GM19463 (cell line): Measurements from ENCODE around the gene RLN3.

Experiments used
- ATAC-seq: cut with Tn5 transposase; IDR thresholded peaks from one replicate; pipeline ENCODE4 v1.9.1; 2021; ENCODE audit warnings: mild to moderate bottlenecking, moderate library complexity; ENCODE audit not compliant: unreplicated experiment

The RLN3 gene

GRCh38 chr19:14027856-14028450, at the start of gene RLN3:
TSS of gene RLN3 (plus strand) at chr19:14028148. CDS start at chr19:14028205, 57 bp downstream.
- no peak for ATAC-seq

GRCh38 chr19:13978351-13979243, 49.4 kb upstream of the RLN3 start:
- ATAC-seq = no peak

GRCh38 chr19:13979244-13979615, 48.7 kb upstream of the RLN3 start:
- no peak for ATAC-seq

- ATAC-seq = no peak
Observed at GRCh38 chr19:13979686-13980085, 48.3 kb upstream of the RLN3 start.

GRCh38 chr19:13980340-13980739, 47.6 kb upstream of the RLN3 start:
- no peak for ATAC-seq

GRCh38 chr19:13981021-13981420, 46.9 kb upstream of the RLN3 start:
- ATAC-seq = no peak

- no peak for ATAC-seq
Observed at GRCh38 chr19:13981467-13981866, 46.5 kb upstream of the RLN3 start.

- ATAC-seq = no peak
Observed at GRCh38 chr19:13981988-13982501, 45.9 kb upstream of the RLN3 start.

GRCh38 chr19:13982773-13983172, 45.2 kb upstream of the RLN3 start:
- ATAC-seq = no peak

- no peak for ATAC-seq
Observed at GRCh38 chr19:13983213-13983889, 44.6 kb upstream of the RLN3 start.

GRCh38 chr19:13984186-13984585, 43.8 kb upstream of the RLN3 start:
- ATAC-seq = no peak

GRCh38 chr19:13984875-13985741, 42.8 kb upstream of the RLN3 start:
- ATAC-seq = no peak

- ATAC-seq = peak; percentile 13
Observed at GRCh38 chr19:13985771-13986347, 42.1 kb upstream of the RLN3 start.

GRCh38 chr19:13986348-13986904, 41.5 kb upstream of the RLN3 start:
- ATAC-seq = peak; percentile 90

GRCh38 chr19:13987101-13987890, 40.7 kb upstream of the RLN3 start:
- no peak for ATAC-seq

GRCh38 chr19:13989487-13989886, 38.5 kb upstream of the RLN3 start:
- ATAC-seq = no peak

- ATAC-seq = no peak
Observed at GRCh38 chr19:13990085-13990484, 37.9 kb upstream of the RLN3 start.

- no peak for ATAC-seq
Observed at GRCh38 chr19:13992025-13992424, 35.9 kb upstream of the RLN3 start.
